ENCODE results near the gene C1orf210.

The C1orf210 gene

GRCh38 chr1:43232482-43232881, 52.9 kb downstream of the C1orf210 start:
- H3K4me3 ChIP-seq (ENCODE audit: low read length), result no peak overlapping the region
- no peak for DNase-seq (ENCODE audit: low read depth, low spot score)

GRCh38 chr1:43232074-43232473, 53.3 kb downstream of the C1orf210 start:
- no peak overlapping the region for H3K4me3 ChIP-seq (ENCODE audit: low read length)
- DNase-seq (ENCODE audit: low read depth, low spot score), result no peak

Data from Jurkat, Clone E6-1 (cell line).